Kidney epithelial cell (primary cell): ENCODE measurements around the gene GRIN1. TPM values are rescaled to one million over a fixed set of nuclear protein-coding genes. Genes with fewer than 3 reads are reported as not detected.
A peak's percentile ranks its signal among the peaks of the same experiment; 100 is the strongest.

Experiments
- DNase-seq: peaks from one replicate; pipeline ENCODE4 v3.0.0-alpha.2; 2010; ENCODE audit warnings: low read depth
- H3K27me3 ChIP-seq: 2 replicates; pipeline ENCODE4 v1.6.0; 2011; ENCODE audit warnings: low read length; ENCODE audit not compliant: control insufficient read depth, insufficient read depth
- H3K36me3 ChIP-seq: 2 replicates; pipeline ENCODE4 v1.5.1; 2011; ENCODE audit warnings: low read length; ENCODE audit not compliant: control insufficient read depth, insufficient read depth
- H3K4me3 ChIP-seq: 2 replicates; pipeline ENCODE4 v1.5.1; 2011; ENCODE audit warnings: low read depth, mild to moderate bottlenecking, control low read depth, low read length
- CTCF ChIP-seq: IDR thresholded peaks from 2 replicates; pipeline ENCODE4 v1.5.1; 2011; ENCODE audit warnings: mild to moderate bottlenecking, moderate library complexity, low read length, control low read depth, inconsistent platforms; ENCODE audit not compliant: insufficient read depth, poor library complexity, severe bottlenecking
- total RNA-seq: library from RNA; depleted of rRNA; stranded (reverse); fragments of >200 nt; gene quantifications from 2 replicates; pipeline ENCODE4 v1.2.3, GENCODE V29; 2015

Gene GRIN1
- total RNA-seq, 1 donor from 2014 or later = 0.04 TPM

GRCh38 chr9:137159105-137160053 lies 20.4 kb downstream of the GRIN1 start:
- Histone ChIP-seq H3K4me3 (no peak overlapping the region), H3K36me3 (no peaks in the 10 kb centered on the region), H3K27me3 (peaks cover 88% of the 10 kb centered on the region)
- no peak for TF ChIP-seq CTCF
- DNase-seq = no peak

DNA sequence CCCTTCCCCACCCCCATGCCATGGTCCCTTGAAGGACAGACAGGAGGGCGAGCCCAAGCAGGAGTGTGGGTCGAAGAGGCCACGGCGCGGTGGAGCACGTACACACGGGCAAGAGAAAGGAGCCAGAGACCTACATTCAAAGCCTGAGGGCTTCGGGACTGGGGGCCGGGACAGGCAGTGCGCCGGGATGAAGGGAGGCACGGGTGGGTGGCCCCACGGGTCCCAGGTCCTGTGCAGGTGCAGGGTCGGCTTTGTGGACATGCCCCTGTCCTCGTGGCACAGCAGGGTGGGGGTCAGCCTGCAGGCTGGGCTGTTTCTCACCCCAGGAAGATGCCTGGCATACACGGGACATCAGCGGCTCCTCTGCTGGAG lies 21.1 kb downstream of the GRIN1 start:
- H3K36me3 ChIP-seq = no peaks in the 10 kb centered on the region
- H3K27me3 ChIP-seq = peaks cover 92% of the 10 kb centered on the region
- no peak overlapping the region for H3K4me3 ChIP-seq
- TF ChIP-seq CTCF = no peak
- no peak for DNase-seq

DNA sequence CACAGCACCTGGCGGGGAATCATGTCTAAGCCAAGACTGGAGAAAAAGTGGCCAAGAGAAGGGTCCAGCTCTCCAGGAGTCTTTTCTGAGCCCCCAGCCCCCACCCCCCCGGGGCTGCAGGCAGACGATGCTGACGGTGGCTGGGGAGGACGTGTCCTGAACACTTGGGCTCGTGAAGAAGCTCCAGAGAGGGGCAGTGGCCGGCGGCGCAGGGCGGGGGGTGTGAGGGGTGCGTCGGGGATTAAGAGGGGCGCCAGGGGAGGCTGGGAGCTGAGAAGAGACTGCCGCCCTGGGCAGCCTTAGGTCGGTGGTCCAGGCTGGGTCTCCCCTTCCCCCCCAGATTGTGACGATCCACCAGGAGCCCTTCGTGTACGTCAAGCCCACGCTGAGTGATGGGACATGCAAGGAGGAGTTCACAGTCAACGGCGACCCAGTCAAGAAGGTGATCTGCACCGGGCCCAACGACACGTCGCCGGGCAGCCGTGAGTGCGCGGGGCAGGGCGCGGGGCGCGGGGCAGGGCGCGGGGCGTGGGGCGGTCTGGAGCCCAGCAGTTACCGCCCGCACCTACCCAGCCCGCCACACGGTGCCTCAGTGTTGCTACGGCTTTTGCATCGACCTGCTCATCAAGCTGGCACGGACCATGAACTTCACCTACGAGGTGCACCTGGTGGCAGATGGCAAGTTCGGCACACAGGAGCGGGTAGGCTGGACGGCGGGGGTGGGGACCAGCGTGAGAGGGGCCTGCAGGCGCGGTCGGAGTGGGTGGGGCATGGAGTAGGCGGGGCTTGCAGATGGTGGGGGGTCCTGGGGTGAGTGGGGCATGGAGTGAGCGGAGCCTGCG lies 22.0 kb downstream of the GRIN1 start:
- no peaks in the 10 kb centered on the region for H3K36me3 ChIP-seq
- no peak overlapping the region for H3K4me3 ChIP-seq
- no peak for TF ChIP-seq CTCF
- H3K27me3 ChIP-seq = peaks cover 95% of the 10 kb centered on the region
- no peak for DNase-seq

DNA sequence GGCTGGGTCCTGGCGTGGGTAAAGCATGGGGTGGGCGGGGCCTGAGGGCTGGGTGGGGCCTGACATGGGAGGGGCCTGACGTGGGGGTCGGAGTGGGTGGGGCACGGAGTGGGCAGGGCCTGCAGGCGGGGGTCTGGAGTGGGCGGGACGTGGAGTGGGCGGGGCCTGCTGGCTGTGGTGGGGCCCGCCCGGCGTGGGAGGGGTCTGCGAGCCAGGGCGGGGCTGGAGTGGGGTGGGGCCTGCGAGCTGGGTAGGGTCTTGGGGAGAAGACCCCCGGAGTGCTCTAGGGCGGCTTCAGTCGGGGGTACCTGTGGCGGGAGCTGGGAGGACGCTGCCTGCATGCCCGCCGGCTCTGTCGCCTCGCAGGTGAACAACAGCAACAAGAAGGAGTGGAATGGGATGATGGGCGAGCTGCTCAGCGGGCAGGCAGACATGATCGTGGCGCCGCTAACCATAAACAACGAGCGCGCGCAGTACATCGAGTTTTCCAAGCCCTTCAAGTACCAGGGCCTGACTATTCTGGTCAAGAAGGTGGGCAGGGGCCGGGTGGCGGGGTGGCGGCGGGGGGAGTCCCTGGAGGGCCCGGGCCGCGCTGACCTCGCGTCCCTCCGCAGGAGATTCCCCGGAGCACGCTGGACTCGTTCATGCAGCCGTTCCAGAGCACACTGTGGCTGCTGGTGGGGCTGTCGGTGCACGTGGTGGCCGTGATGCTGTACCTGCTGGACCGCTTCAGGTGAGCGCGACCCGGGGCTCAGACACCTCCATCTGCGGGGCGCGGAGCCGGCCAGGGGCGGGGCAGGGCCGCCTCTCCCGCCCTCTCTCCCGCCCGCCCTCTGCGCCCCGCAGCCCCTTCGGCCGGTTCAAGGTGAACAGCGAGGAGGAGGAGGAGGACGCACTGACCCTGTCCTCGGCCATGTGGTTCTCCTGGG lies 22.9 kb downstream of the GRIN1 start:
- Histone ChIP-seq H3K36me3 (no peaks in the 10 kb centered on the region), H3K4me3 (no peak overlapping the region), H3K27me3 (peaks cover 95% of the 10 kb centered on the region)
- no peak for TF ChIP-seq CTCF
- no peak for DNase-seq

- peaks cover 95% of the 10 kb centered on the region for H3K27me3 ChIP-seq
- TF ChIP-seq CTCF = peak; percentile 13
- no peak for DNase-seq
- no peaks in the 10 kb centered on the region for H3K36me3 ChIP-seq
- H3K4me3 ChIP-seq = peak overlapping the region; percentile 22
These were observed 23.8 kb downstream of the GRIN1 start for GRCh38 chr9:137162505-137163364.
